ENCODE results near the gene ALOX12B. TPM values are rescaled to one million over a fixed set of nuclear protein-coding genes. Genes with fewer than 3 reads are reported as not detected.
A peak's percentile ranks its signal among the peaks of the same experiment; 100 is the strongest.
"Not testable (repeated sequence)": the region's sequence is repeated elsewhere in the genome, so short reads cannot be mapped to it uniquely, and the experiment has no call there.

ALOX12B gene
- total and polyA plus RNA-seq, 2 of the 13 experiments (the other 11 are each of a cell fraction or from before 2014, with no cell fraction given), result 0.13 TPM; not detected in 1

- H3K27ac ChIP-seq (ENCODE audit: extremely low read length, insufficient read depth, low read length); ATAC-seq; H3K36me3 ChIP-seq (replicated peaks in 1 of 2; ENCODE audit: control insufficient read depth in 1 of 2, insufficient read depth in 2 of 2, low read length in 2 of 2); POLR2A ChIA-PET; FAIRE-seq; H2AFZ ChIP-seq (ENCODE audit: low read length); DNase-seq (ENCODE audit: low spot score); in situ Hi-C loops (cut with HindIII; ENCODE audit: extremely low pct_ligation_motif_present, low pct_unique_long_range_greater_than_20kb); H3K4me2 ChIP-seq (ENCODE audit: low read depth, low read length); H3K79me2 ChIP-seq (ENCODE audit: insufficient read depth, low read length); H3K4me3 ChIP-seq (replicated peaks in 1 of 3; ENCODE audit: insufficient read depth in 1 of 3, low read depth in 2 of 3, low read length in 3 of 3); H3K9ac ChIP-seq (ENCODE audit: insufficient read depth, low read depth, low read length); BruUV-seq (replicated peaks); H3K9me3 ChIP-seq (ENCODE audit: low read length): not testable (repeated sequence)
- peaks cover 45% of the 10 kb centered on the region for H4K20me1 ChIP-seq (ENCODE audit: insufficient read depth, low read length)
- CTCF ChIA-PET (ENCODE audit: low intra/inter-chr PET ratio, low total read pairs), result interaction anchor here (2.9 kb wide), 1 partner anchor 48 kb away, joined by 14 read pairs; no protein-coding TSS in a partner anchor
- H3K27me3 ChIP-seq (ENCODE audit: control insufficient read depth in 1 of 2, insufficient read depth in 2 of 2, low read length in 2 of 2), result peaks cover 1 to 21% of the 10 kb centered on the region in 2 experiments; a peak in 4 of 5 replicates
- intact Hi-C loops (cut with micrococcal nuclease; ENCODE audit: unreplicated experiment), result loop anchor here (5.0 kb wide), 1 partner anchor 50 kb away; no protein-coding TSS in a partner anchor
- WGBS (ENCODE audit: low lambda C conversion rate), result 92% methylated on average over 8 of the region's 8 CpGs
- H3K4me1 ChIP-seq (ENCODE audit: insufficient read depth, low read length), result peaks cover 32% of the 10 kb centered on the region
Observed at GRCh38 chr17:8061851-8062250, 25.7 kb downstream of the ALOX12B start.

- no peak overlapping the region for H3K4me3 ChIP-seq (replicated peaks in 1 of 3; ENCODE audit: insufficient read depth in 1 of 3, low read depth in 2 of 3, low read length in 3 of 3)
- H3K4me1 ChIP-seq (ENCODE audit: insufficient read depth, low read length), result peaks cover 48% of the 10 kb centered on the region
- intact Hi-C loops (cut with micrococcal nuclease; ENCODE audit: unreplicated experiment), result loop anchor here (5.0 kb wide), 1 partner anchor 52 kb away; no protein-coding TSS in a partner anchor
- WGBS (ENCODE audit: low lambda C conversion rate), result 8% methylated on average over 10 of the region's 10 CpGs
- FAIRE-seq (peak; percentile 91), ATAC-seq (no peak), DNase-seq (ENCODE audit: low spot score) (peak; percentile 65)
- POLR2A ChIA-PET, result no interaction called here
- no peak overlapping the region for H3K27ac ChIP-seq (ENCODE audit: extremely low read length, insufficient read depth, low read length)
- H3K9me3 ChIP-seq (ENCODE audit: low read length), result no peaks in the 10 kb centered on the region
- H3K4me2 ChIP-seq (ENCODE audit: low read depth, low read length), result 0 out of 2 replicates have a peak overlapping the region, but pooled peaks have one; percentile 66
- H2AFZ ChIP-seq (ENCODE audit: low read length), result no peak overlapping the region
- H4K20me1 ChIP-seq (ENCODE audit: insufficient read depth, low read length), result peaks cover 39% of the 10 kb centered on the region
- no peak overlapping the region for H3K9ac ChIP-seq (ENCODE audit: insufficient read depth, low read depth, low read length)
- CTCF ChIA-PET (ENCODE audit: low intra/inter-chr PET ratio, low total read pairs), result interaction anchor here (1.4 to 2.9 kb wide), 2 partner anchors 19 to 50 kb away, joined by 9 to 14 read pairs; no protein-coding TSS in a partner anchor
- no peaks in the 10 kb centered on the region for H3K79me2 ChIP-seq (ENCODE audit: insufficient read depth, low read length)
- in situ Hi-C loops (cut with HindIII; ENCODE audit: extremely low pct_ligation_motif_present, low pct_unique_long_range_greater_than_20kb), result no loop called here
- BruUV-seq (replicated peaks), result no TSS peak
- H3K36me3 ChIP-seq (replicated peaks in 1 of 2; ENCODE audit: control insufficient read depth in 1 of 2, insufficient read depth in 2 of 2, low read length in 2 of 2), result no peaks in the 10 kb centered on the region
- H3K27me3 ChIP-seq (ENCODE audit: control insufficient read depth in 1 of 2, insufficient read depth in 2 of 2, low read length in 2 of 2), result peaks cover 0 to 17% of the 10 kb centered on the region in 2 experiments; a peak in 4 of 5 replicates
- TF ChIP-seq MXD1 (CRISPR knock-in tag; IDR thresholded peaks at IDR 0.05) (no peak), PAXIP1 (CRISPR knock-in tag; conservative IDR thresholded peaks at IDR 0.05) (0 out of 2 replicates have a peak, but pooled peaks have one; percentile 6), FOXA3 (CRISPR knock-in tag; IDR thresholded peaks at IDR 0.05) (peak; percentile 7; the same call in 1 of the 2 replicates), ZNF451 (CRISPR knock-in tag; IDR thresholded peaks at IDR 0.05) (no peak), KLF13 (CRISPR knock-in tag; IDR thresholded peaks at IDR 0.05) (no peak), HMGXB4 (CRISPR knock-in tag; IDR thresholded peaks at IDR 0.05; ENCODE audit: borderline replicate concordance in 1 of 2, low read depth in 1 of 2) (peak in 1 of 2 experiments; percentile 28; a peak in 1 of 4 replicates)
Observed at GRCh38 chr17:8060274-8060673, 27.2 kb downstream of the ALOX12B start.

Measured in HepG2 (cell line).